ENCODE data around the gene MEGF6. TPM values are rescaled to one million over a fixed set of nuclear protein-coding genes. Genes with fewer than 3 reads are reported as not detected.

Gene MEGF6
- total and polyA plus RNA-seq, 9 of the 15 experiments (the other 6 are each of a cell fraction or from before 2014, with no cell fraction given): 0.03 to 1.7 (median 0.24) TPM; not detected in 3

GRCh38 chr1:3502641-3503524, 108.4 kb downstream of the MEGF6 start (continued):
- TF ChIP-seq PBX2 (CRISPR knock-in tag; IDR thresholded peaks at IDR 0.05; ENCODE audit: low read depth) (no peak), PBX2 (tag; conservative IDR thresholded peaks at IDR 0.05; ENCODE audit: low read depth) (no peak), BRCA1 (IDR thresholded peaks at IDR 0.05) (no peak), BRCA1 (CRISPR knock-in tag; IDR thresholded peaks at IDR 0.05) (no peak), SFPQ (IDR thresholded peaks at IDR 0.05; ENCODE audit: low read depth, low read length) (no peak)

Data from K562 (cell line).